NCI-H2107 (cell line): ENCODE results near the gene C10orf143.
"Not testable (repeated sequence)": the region's sequence is repeated elsewhere in the genome, so short reads cannot be mapped to it uniquely, and the experiment has no call there.

Source experiments
- DNase-seq: peaks from one replicate; lab custom pipeline; 2025; lab: John Stamatoyannopoulos, UW

The C10orf143 gene

DNA sequence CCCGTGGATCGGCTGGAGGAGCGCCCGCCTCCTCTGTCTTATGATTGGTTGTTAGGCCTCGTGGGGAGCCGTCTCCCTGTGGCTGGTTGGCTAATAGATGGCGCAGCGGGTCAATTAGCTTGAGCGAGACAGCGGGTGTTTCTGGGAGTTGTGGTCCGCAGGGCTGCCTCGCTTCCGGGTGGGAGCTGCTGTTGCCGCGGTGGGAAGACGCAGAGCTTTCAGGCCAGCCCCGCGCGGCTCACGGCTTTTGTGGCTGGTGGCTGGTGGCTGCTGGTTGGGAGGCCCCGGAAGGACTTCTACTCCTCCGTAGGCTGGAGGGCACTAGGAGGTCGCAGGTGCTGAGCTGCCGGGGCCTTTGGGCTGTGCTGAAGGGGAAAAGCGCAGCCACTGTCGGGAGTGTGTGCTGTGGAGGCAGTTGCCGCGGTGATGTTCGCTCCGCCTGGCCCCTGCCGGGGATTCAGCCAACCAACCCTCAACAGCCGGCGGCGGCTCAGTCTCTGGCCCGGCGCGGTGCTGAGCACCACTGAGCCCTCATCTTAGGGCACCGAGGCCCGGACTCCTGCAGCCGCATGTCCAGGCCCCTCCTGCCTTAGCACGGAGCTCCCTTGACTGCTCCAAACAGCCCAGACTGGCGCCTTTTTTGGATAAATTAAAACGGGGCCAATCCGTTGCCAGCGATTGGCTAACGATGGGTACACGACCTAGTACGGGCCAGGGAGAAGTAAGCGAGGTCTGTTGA is 652 bp upstream of the C10orf143 start:
- peak; percentile 57 for DNase-seq

DNA sequence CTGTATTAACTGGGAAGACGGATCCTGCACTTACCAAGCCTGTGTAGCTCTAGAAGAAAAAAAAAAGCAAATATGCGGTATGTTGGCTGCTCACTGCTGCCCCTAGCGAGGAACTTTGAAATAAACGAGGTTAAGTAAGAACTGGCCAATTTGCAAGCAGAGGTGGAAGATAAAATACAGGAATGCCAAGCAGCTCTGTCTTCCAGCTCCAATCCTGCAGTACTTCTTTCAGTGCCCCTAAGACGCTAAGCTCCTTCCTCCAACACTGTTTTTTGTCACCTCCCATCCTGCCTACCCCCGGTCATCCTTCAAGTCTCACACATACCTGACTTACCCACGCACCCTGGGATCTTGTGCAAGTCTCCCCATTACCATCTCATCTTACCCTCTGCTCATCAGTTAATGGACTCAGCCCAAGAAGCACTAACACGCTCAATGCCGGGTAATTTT is 809 bp downstream of the C10orf143 start:
- DNase-seq = peak; percentile 1

DNA sequence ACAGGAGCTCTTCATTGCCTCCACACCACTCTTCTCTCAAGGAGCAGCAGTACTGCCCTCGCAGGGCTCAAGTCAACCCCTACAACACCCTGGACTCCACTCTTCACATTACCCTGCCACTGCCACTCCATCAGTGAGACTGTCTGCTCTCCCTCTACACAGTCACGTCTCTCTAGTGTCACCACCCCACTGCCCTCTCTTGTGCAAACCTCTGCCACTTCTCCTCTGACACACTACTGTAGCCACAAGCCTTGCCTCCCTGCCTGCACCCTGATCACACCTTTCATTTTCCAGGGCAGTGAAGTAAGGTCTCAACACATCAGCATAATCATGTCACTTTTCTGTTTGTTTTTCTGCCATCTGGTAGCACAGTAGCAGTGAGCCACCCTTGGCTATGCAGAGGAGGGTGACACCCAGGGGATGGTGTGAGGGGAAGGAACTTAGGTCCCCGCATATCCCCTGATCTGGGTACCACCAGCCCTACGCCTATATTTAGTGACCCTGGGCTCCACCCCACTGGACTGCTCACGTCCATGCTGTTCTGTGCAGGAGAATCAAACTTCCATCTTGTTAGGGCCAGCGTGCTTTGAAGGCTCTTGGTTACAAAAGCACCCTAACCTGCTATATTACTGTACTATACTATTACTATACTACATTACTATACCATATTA is 1.6 kb downstream of the C10orf143 start:
- DNase-seq = no peak

DNA sequence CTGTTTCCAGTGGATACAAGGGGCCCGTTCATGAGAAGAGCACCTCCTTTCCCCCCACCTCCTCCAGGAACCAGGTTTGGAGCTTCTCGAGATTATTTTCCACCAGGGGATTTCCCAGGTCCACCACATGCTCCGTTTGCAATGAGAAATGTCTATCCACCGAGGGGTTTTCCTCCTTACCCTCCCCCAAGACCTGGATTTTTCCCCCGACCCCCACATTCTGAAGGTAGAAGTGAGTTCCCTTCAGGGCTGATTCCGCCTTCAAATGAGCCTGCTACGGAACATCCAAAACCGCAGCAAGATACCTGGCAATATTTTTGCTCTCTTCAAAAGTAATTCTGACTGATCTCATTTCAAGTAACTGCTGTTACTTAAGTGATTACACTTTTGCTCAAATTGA is 2.5 kb downstream of the C10orf143 start:
- DNase-seq = not testable (repeated sequence)

DNA sequence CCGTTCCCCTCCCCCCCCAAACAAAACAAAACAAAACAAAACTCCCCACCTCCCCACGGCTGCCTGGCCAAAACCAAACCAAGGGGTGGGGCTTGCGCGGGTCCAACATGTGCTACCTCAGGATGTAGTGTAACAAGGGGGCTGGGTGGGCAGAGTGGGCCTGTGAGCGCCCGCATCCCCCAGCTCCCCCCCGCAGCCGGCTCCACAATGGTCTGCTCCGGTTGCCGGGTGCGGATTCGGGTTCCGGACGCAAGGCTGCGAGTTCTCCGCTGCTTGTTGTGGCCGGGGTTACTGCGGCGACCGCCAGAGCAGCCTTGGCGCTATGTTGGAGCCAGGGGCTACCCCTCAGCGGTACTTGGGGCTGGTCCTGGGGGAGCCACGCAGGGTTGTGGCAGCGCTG is 4.9 kb downstream of the C10orf143 start:
- DNase-seq = no peak

DNA sequence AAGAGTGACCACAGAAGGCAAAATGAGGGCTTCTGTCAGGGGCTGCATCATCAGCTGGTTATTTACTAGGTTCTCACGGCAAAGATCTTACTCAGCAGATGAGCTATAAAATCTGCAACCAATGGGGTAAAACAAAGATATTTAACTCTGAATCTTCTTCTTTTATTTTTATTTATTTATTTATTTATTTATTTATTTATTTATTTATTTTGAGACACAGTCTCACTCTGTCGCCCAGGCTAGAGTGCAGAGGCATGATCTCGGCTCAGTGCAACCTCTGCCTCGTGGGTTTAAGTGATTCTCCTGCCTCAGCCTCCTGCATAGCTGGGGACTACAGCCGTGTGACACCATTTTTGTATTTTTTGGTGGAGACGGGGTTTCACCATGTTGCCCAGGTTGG is 11.3 kb downstream of the C10orf143 start:
- DNase-seq = no peak

- not testable (repeated sequence) for DNase-seq
These were observed 20.1 kb downstream of the C10orf143 start for GRCh38 chr10:130090565-130090964.

GRCh38 chr10:130080461-130080814 is 30.2 kb downstream of the C10orf143 start:
- no peak for DNase-seq

- DNase-seq = no peak
These were observed 30.8 kb downstream of the C10orf143 start for GRCh38 chr10:130079614-130080460.

DNA sequence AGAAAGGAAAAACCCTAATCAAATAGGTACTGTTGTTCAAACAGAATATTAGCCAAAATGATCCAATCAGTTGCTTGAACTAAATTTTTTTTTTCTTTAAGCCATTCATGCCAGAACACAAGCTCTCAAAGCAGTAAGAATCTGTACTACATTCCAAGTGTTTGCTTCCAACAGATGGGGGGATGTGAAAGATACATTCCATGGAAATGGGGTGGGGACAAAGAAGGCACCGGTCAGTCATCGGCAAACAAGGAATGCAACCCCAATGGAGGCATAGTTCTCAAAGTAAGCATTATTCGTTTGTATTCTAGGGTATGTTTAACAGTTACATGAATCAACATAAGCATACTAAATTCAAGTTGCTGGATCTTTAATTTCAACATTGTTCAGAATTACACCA is 32.5 kb downstream of the C10orf143 start:
- DNase-seq = no peak

DNA sequence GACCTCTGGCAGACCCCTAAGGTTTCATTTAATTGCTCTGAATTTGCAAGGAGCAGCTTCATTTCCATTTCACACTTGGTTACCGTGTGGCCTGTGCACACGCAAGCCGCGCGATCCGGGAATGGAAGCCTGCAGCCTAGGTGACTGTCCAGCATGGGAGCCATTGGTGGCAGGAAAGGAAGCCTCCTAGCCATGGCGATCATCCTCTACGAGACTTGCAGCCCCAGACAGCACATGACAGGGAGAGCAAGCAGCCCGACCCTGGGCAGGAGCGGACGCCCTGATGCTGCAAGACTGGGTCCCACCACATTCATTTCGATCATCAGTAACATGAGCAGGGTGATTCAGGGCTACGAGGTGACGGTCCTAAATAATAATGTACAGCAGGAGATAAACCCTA is 33.9 kb downstream of the C10orf143 start:
- DNase-seq = no peak

- DNase-seq = no peak
These were observed 36.0 kb downstream of the C10orf143 start for GRCh38 chr10:130074639-130075038.

GRCh38 chr10:130073912-130074311 is 36.7 kb downstream of the C10orf143 start:
- no peak for DNase-seq

- no peak for DNase-seq
These were observed 38.4 kb downstream of the C10orf143 start for GRCh38 chr10:130072247-130072646.

DNA sequence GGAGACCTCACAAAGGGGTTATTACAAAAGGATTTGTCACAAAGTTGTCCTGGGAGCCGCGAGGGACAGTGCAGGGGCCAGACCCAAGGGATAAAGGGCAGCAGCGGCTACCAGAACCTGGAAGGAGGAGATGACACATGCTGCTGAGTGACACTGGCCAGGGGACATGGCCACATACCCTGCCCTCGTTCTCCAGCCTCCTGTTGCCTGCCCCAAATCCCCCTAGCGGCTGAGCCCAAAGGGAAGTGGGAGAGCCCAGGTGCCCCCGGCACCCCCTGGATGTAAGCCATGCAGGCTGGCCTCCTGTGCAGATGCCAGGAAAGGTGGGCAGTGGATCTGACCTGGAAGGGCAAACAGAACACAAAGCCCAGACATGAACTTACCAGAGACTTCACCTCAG is 42.7 kb downstream of the C10orf143 start:
- DNase-seq = no peak

GRCh38 chr10:130066743-130067142 is 43.9 kb downstream of the C10orf143 start:
- DNase-seq = no peak

- DNase-seq = no peak
These were observed 45.4 kb downstream of the C10orf143 start for GRCh38 chr10:130065251-130065650.

DNA sequence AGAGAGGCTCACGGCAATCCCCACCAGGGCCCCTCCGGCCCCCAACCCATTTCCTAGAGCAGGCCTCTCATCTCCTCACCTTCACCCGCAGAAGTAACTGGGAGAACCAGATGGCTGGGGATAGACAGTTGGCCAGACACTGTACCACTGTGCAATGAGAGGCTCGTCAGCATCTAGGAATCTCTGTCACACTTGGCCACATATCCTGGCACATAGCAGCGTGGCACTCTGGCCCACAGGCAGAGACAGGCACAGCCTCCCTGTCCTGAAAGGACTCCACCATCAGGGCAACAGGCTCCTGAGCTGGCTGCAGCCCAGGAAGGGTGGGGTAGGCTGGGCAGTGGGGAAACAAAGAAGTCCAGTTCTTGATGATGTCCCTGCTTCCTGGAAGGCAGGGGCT is 45.8 kb downstream of the C10orf143 start:
- DNase-seq = no peak

DNA sequence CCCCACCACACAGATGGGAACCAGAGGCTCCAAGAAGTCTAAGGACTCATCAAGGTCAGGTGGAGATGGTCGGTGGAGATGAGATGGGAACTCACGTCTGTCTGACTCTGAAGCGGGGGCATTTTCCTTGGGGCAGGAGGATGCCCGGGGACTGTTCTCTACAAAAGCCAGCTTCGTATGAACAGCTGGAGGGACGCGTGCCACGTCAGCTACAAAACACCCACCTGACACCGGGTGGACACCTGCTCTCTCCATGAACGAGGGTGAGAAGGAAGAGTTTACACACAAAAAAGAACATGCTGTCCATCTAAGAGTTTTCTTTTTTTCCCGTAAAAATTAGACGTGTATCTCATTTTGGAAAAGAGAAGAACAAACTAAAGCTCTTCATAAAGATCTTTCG is 47.7 kb downstream of the C10orf143 start:
- DNase-seq = no peak

GRCh38 chr10:130062201-130062600 is 48.4 kb downstream of the C10orf143 start:
- DNase-seq = no peak

- no peak for DNase-seq
These were observed 48.9 kb downstream of the C10orf143 start for GRCh38 chr10:130061760-130062159.

DNA sequence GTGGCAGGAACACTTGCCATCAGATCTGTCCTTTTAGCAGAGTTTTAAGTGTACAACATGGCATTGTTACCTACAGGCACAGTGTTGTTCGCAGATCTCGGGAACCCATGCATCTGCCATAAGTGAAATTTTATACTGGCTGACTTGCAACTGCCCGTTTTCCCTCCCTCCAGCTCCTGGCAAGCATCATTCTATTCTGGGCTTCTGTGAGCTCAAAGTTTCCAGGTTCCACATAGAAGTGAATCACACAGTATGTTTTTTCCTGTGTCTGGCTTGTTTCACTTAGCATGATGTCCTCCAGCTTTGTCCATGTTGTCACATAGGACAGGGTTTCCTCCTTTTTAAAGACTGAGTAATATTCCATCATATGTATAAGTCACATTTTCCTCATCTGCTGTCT is 56.6 kb downstream of the C10orf143 start:
- DNase-seq = no peak

DNA sequence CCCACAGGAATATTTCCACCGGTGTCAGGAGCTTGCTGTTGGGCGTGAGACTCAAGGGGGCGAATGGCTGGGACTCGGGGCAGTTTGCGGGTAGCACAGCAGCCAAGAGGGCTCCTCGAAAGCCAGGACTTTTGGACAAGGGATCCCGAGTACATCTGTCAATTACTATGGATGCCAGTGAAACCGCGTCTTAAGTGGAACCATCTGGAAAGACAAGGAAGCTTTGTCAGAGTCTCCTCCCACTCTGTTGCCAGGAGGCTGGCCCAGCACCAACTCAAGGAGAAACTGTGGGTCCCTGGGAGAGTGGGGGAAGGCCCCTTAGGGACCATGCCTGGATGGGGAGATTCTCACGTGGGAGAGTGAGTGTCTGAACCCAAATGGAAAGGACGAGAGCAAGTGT is 57.1 kb downstream of the C10orf143 start:
- no peak for DNase-seq
